Peyer's patch (tissue), 4 donors: ENCODE data around the gene STK32C. TPM values are rescaled to one million over a fixed set of nuclear protein-coding genes. Genes with fewer than 3 reads are reported as not detected.

Experiments
- DNase-seq, 3 donors: peaks; one replicate each; pipeline ENCODE4 v3.0.0-alpha.2; 2017 to 2019
- H3K27ac ChIP-seq, 4 donors: fragments of 200-600 bp; sonication (generic); one replicate each; pipeline ENCODE4 v1.5.1; 2016 to 2019
- H3K27me3 ChIP-seq, 2 donors: fragments of 200-600 bp; sonication (generic); one replicate each; pipeline ENCODE4 v1.5.1; 2019
- H3K36me3 ChIP-seq, 3 donors: fragments of 200-600 bp; sonication (generic); one replicate each; pipeline ENCODE4 v1.5.1; 2016 to 2019
- H3K4me1 ChIP-seq, 4 donors: fragments of 200-600 bp; sonication (generic); one replicate each; pipeline ENCODE4 v1.5.1; 2016 to 2019
- H3K4me3 ChIP-seq, 4 donors: fragments of 200-600 bp; sonication (generic); 1 replicate in 3 of 4; 2 replicates in 1 of 4; pipeline ENCODE4 v1.5.1; 2016 to 2019; ENCODE audit warnings: mild to moderate bottlenecking in 1 of 4
- H3K9me3 ChIP-seq, 4 donors: fragments of 200-600 bp; sonication (generic); one replicate each; pipeline ENCODE4 v1.5.1; 2016 to 2019; ENCODE audit warnings: mild to moderate bottlenecking in 1 of 4
- CTCF ChIP-seq, 6 experiments: fragments of 450-650 bp in 4 of 6; fragments of 200-600 bp in 2 of 6; sonication (generic) in 1 of 6; IDR thresholded peaks; one replicate each; pipeline ENCODE4 v1.5.1; 2017 to 2019; ENCODE audit warnings: antibody characterized with exemption in 6 of 6, mild to moderate bottlenecking in 3 of 6, moderate library complexity in 1 of 6
- POLR2A ChIP-seq, 2 donors: fragments of 450-650 bp; IDR thresholded peaks; one replicate each; pipeline ENCODE4 v1.5.1; 2017; ENCODE audit warnings: antibody characterized with exemption in 2 of 2, mild to moderate bottlenecking in 2 of 2, moderate library complexity in 2 of 2
- total RNA-seq, 4 donors: library from RNA; depleted of rRNA; stranded (reverse); fragments of >200 nt; gene quantifications; one replicate each; pipeline ENCODE4 v1.1.0, GENCODE V29; 2016

STK32C gene
- total RNA-seq, 4 donors from 2014 or later = 0.35 to 23.9 (median 4.4) TPM

GRCh38 chr10:132238371-132239125 is 69.2 kb downstream of the STK32C start:
- no peaks in the 10 kb centered on the region for H3K4me1 ChIP-seq
- no peaks in the 10 kb centered on the region for H3K36me3 ChIP-seq
- no peaks in the 10 kb centered on the region for H3K27me3 ChIP-seq
- TF ChIP-seq POLR2A (IDR thresholded peaks at IDR 0.05) = no peak
- no peak for TF ChIP-seq CTCF (IDR thresholded peaks at IDR 0.05)
- no peak overlapping the region for H3K4me3 ChIP-seq
- H3K9me3 ChIP-seq = no peaks in the 10 kb centered on the region
- no peak overlapping the region for H3K27ac ChIP-seq
- DNase-seq = no peak

GRCh38 chr10:132237871-132238270 is 69.9 kb downstream of the STK32C start:
- Histone ChIP-seq H3K4me1 (no peaks in the 10 kb centered on the region), H3K36me3 (no peaks in the 10 kb centered on the region), H3K4me3 (no peak overlapping the region), H3K27ac (no peak overlapping the region), H3K9me3 (no peaks in the 10 kb centered on the region), H3K27me3 (no peaks in the 10 kb centered on the region)
- TF ChIP-seq CTCF (IDR thresholded peaks at IDR 0.05) = no peak
- TF ChIP-seq POLR2A (IDR thresholded peaks at IDR 0.05) = no peak
- DNase-seq = no peak

GRCh38 chr10:132237396-132237795 is 70.4 kb downstream of the STK32C start:
- H3K36me3 ChIP-seq = no peaks in the 10 kb centered on the region
- H3K4me3 ChIP-seq = no peak overlapping the region
- H3K9me3 ChIP-seq = no peaks in the 10 kb centered on the region
- no peak for DNase-seq
- no peaks in the 10 kb centered on the region for H3K27me3 ChIP-seq
- H3K4me1 ChIP-seq = no peaks in the 10 kb centered on the region
- no peak for TF ChIP-seq CTCF (IDR thresholded peaks at IDR 0.05)
- no peak for TF ChIP-seq POLR2A (IDR thresholded peaks at IDR 0.05)
- H3K27ac ChIP-seq = no peak overlapping the region

- no peak for DNase-seq
- no peak overlapping the region for H3K27ac ChIP-seq
- H3K36me3 ChIP-seq = no peaks in the 10 kb centered on the region
- TF ChIP-seq CTCF (IDR thresholded peaks at IDR 0.05) (no peak), POLR2A (IDR thresholded peaks at IDR 0.05) (no peak)
- H3K9me3 ChIP-seq = no peaks in the 10 kb centered on the region
- no peak overlapping the region for H3K4me3 ChIP-seq
- no peaks in the 10 kb centered on the region for H3K27me3 ChIP-seq
- H3K4me1 ChIP-seq = peaks cover 0 to 2% (median 1%) of the 10 kb centered on the region in 4 donors
Observed at GRCh38 chr10:132236881-132237280, 70.9 kb downstream of the STK32C start.

GRCh38 chr10:132236161-132236560 is 71.6 kb downstream of the STK32C start:
- Histone ChIP-seq H3K27me3 (no peaks in the 10 kb centered on the region), H3K4me3 (no peak overlapping the region), H3K27ac (no peak overlapping the region), H3K9me3 (no peaks in the 10 kb centered on the region), H3K36me3 (no peaks in the 10 kb centered on the region), H3K4me1 (peaks cover 0 to 6% (median 2%) of the 10 kb centered on the region in 4 donors)
- no peak for DNase-seq
- no peak for TF ChIP-seq CTCF (IDR thresholded peaks at IDR 0.05)
- no peak for TF ChIP-seq POLR2A (IDR thresholded peaks at IDR 0.05)
